C4-2B (cell line): ENCODE results near the gene PTGR3.

Experiments used
- CTCF ChIP-seq: fragments of 450-650 bp; conservative IDR thresholded peaks from 2 replicates; pipeline ENCODE4 v1.5.1; 2017; ENCODE audit warnings: mild to moderate bottlenecking
- ZFX ChIP-seq: fragments of 450-650 bp; IDR thresholded peaks from 2 replicates; pipeline ENCODE4 v1.6.1; 2017

GRCh38 chr18:75207310-75208154 lies 1.4 kb downstream of the PTGR3 start:
- TF ChIP-seq CTCF: no peak
- TF ChIP-seq ZFX: no peak
